ENCODE results near the gene ARL3.

Gene ARL3

GRCh38 chr10:102645741-102646609, 68.2 kb downstream of the ARL3 start:
- peak overlapping the region; percentile 6 for H2AFZ ChIP-seq (ENCODE audit: low read depth, low read length, severe bottlenecking)
- H3K36me3 ChIP-seq (ENCODE audit: low read length), result no peaks in the 10 kb centered on the region
- peaks cover 6% of the 10 kb centered on the region; the same call in 1 of the 2 replicates for H3K9me3 ChIP-seq (ENCODE audit: insufficient read depth, low read length)
- H4K20me1 ChIP-seq (ENCODE audit: low read depth, low read length), result no peaks in the 10 kb centered on the region
- H3K27me3 ChIP-seq (ENCODE audit: low read length), result no peaks in the 10 kb centered on the region
- no peaks in the 10 kb centered on the region for H3K9me2 ChIP-seq (replicated peaks; ENCODE audit: insufficient read depth, low read length)
- H3K27ac ChIP-seq (ENCODE audit: low read depth, low read length), result peak overlapping the region; percentile 87
- peak overlapping the region; percentile 84 for H3K9ac ChIP-seq (ENCODE audit: low read length)
- peaks cover 36% of the 10 kb centered on the region for H3K79me2 ChIP-seq (ENCODE audit: insufficient read depth, low read length)
- peak overlapping the region; percentile 73 for H3K4me2 ChIP-seq (ENCODE audit: low read depth, low read length, poor library complexity, severe bottlenecking)
- H3F3A ChIP-seq (ENCODE audit: insufficient read depth), result peaks cover 28% of the 10 kb centered on the region
- peak overlapping the region; percentile 60 for H3K4me3 ChIP-seq (ENCODE audit: insufficient read depth, low read length, poor library complexity, severe bottlenecking)
- TF ChIP-seq EZH2phosphoT487 (conservative IDR thresholded peaks at IDR 0.05; ENCODE audit: low read length), result no peak
- no peak for TF ChIP-seq CTCF (IDR thresholded peaks at IDR 0.05; ENCODE audit: insufficient read depth, low read length, poor library complexity, severe bottlenecking)

DNA sequence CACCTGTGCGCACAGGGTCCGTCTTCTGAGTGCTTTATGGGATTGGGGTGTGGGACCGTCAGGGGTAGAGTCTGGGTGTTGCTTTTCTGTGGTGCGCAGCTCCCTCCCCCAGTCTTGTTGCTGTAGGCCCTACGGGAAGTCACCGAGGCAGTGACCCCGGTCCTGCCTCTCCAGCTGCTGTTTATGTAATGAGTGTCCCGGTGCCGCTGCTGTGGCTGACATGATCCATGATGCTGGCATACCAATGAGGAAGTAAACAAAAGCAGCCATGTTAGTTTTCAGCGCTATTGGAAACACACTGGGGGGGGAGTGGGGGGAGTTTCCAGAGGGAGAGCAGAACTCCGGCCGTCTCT, 68.8 kb downstream of the ARL3 start:
- Histone ChIP-seq H4K20me1 (ENCODE audit: low read depth, low read length) (no peaks in the 10 kb centered on the region), H3K27ac (ENCODE audit: low read depth, low read length) (peak overlapping the region; percentile 87), H3K9me2 (replicated peaks; ENCODE audit: insufficient read depth, low read length) (no peaks in the 10 kb centered on the region), H2AFZ (ENCODE audit: low read depth, low read length, severe bottlenecking) (peak overlapping the region; percentile 6), H3K4me2 (ENCODE audit: low read depth, low read length, poor library complexity, severe bottlenecking) (peak overlapping the region; percentile 73), H3K79me2 (ENCODE audit: insufficient read depth, low read length) (peaks cover 31% of the 10 kb centered on the region), H3K9me3 (ENCODE audit: insufficient read depth, low read length) (peaks cover 6% of the 10 kb centered on the region; the same call in 1 of the 2 replicates), H3K4me3 (ENCODE audit: insufficient read depth, low read length, poor library complexity, severe bottlenecking) (peak overlapping the region; percentile 60), H3F3A (ENCODE audit: insufficient read depth) (peaks cover 28% of the 10 kb centered on the region), H3K9ac (ENCODE audit: low read length) (peak overlapping the region; percentile 84), H3K27me3 (ENCODE audit: low read length) (no peaks in the 10 kb centered on the region), H3K36me3 (ENCODE audit: low read length) (no peaks in the 10 kb centered on the region)
- no peak for TF ChIP-seq CTCF (IDR thresholded peaks at IDR 0.05; ENCODE audit: insufficient read depth, low read length, poor library complexity, severe bottlenecking)
- no peak for TF ChIP-seq EZH2phosphoT487 (conservative IDR thresholded peaks at IDR 0.05; ENCODE audit: low read length)

- Histone ChIP-seq H4K20me1 (ENCODE audit: low read depth, low read length) (no peaks in the 10 kb centered on the region), H3K9me3 (ENCODE audit: insufficient read depth, low read length) (peaks cover 6% of the 10 kb centered on the region; the same call in 1 of the 2 replicates), H3K27ac (ENCODE audit: low read depth, low read length) (peak overlapping the region; percentile 87), H3K9me2 (replicated peaks; ENCODE audit: insufficient read depth, low read length) (no peaks in the 10 kb centered on the region), H3K36me3 (ENCODE audit: low read length) (no peaks in the 10 kb centered on the region), H2AFZ (ENCODE audit: low read depth, low read length, severe bottlenecking) (peak overlapping the region; percentile 76), H3K4me2 (ENCODE audit: low read depth, low read length, poor library complexity, severe bottlenecking) (peak overlapping the region; percentile 73), H3K27me3 (ENCODE audit: low read length) (no peaks in the 10 kb centered on the region), H3K4me3 (ENCODE audit: insufficient read depth, low read length, poor library complexity, severe bottlenecking) (peak overlapping the region; percentile 60), H3F3A (ENCODE audit: insufficient read depth) (peaks cover 28% of the 10 kb centered on the region), H3K79me2 (ENCODE audit: insufficient read depth, low read length) (peaks cover 26% of the 10 kb centered on the region), H3K9ac (ENCODE audit: low read length) (peak overlapping the region; percentile 84)
- peak; percentile 61 for TF ChIP-seq CTCF (IDR thresholded peaks at IDR 0.05; ENCODE audit: insufficient read depth, low read length, poor library complexity, severe bottlenecking)
- TF ChIP-seq EZH2phosphoT487 (conservative IDR thresholded peaks at IDR 0.05; ENCODE audit: low read length), result no peak
Observed at GRCh38 chr10:102644646-102645387, 69.4 kb downstream of the ARL3 start.

Measured in SU-DHL-6 (cell line).